SK-N-MC (cell line): ENCODE data around the gene ADAM33.

Experiments
- EZH2 ChIP-seq: fragments of 200-600 bp; sonication (generic); IDR thresholded peaks from one replicate; pipeline ENCODE4 v1.6.1; 2017; ENCODE audit warnings: antibody characterized with exemption
- FOXP2 ChIP-seq: optimal IDR thresholded peaks from 2 replicates; pipeline ENCODE3; 2011; ENCODE audit warnings: mild to moderate bottlenecking, moderate library complexity; ENCODE audit not compliant: insufficient read depth; ENCODE audit errors: extremely low read length, control extremely low read depth
- POLR2AphosphoS5 ChIP-seq: IDR thresholded peaks from 2 replicates; pipeline ENCODE4 v1.6.1; 2012; ENCODE audit warnings: mild to moderate bottlenecking, low read depth, low read length, borderline replicate concordance

DNA sequence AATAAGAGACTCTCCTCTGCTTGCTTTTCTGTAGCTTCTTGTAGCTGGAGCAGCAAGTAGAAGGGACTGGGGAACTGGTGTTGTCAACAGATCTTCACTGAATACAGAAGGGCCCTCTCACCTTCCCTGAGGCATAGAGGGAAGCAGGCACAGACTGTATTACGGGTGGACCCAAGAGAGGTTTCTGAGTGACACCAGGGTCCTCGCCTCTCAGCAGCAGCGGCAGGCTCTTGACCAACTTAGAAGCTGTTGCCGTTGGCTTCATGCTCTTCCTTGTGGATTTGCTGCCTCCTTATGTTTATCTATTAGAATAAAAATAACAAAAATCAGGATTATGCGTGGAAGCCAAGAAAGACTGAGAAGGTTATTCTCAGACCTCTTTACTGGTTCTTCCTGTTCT, 50.3 kb downstream of the ADAM33 start:
- TF ChIP-seq POLR2AphosphoS5, result no peak
- TF ChIP-seq EZH2, result no peak
- TF ChIP-seq FOXP2, result no peak
